COR-L47 (cell line): Measurements from ENCODE around the gene LTB4R2.
A peak's percentile ranks its signal among the peaks of the same experiment; 100 is the strongest.

Experiments used
- DNase-seq: peaks from one replicate; lab custom pipeline; 2025; lab: John Stamatoyannopoulos, UW

The LTB4R2 gene

DNA sequence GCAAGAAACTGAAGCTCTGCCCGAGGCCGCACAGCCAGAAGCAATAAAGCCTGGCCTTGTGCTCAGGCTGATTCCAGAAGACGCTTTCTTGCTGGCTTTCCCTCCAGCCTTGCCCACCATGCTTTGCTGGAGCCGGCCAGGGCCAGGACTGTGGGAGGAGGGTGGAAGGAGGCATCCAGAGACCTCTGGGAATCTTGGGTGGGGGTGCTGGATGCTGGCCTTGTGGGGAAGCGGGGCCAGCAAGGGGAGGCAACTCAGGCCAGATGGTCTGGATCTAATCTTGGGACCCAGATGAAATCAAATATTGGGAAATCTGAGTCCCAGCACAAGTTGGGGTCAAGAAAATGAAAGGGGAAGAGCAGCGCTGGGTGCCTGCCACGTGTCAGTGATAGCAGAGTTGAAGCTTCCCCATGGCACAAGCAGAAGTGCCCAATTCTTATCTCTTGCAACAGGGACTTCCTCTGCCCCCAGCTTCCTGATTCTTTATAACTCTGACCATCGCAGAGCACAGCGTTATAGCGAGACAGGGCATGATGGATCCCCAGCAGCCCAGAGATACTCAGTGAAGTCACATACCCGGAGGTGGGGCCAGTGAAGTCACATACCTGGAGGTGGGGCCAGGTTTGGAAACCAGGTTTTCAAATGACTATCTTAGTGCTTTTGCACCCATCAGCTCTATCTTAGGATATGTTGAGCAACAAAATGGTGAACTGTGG is 32.2 kb upstream of the LTB4R2 start:
- no peak for DNase-seq

- DNase-seq: no peak
Observed at GRCh38 chr14:24278424-24278823, 31.5 kb upstream of the LTB4R2 start.

- DNase-seq: peak; percentile 59
Observed at GRCh38 chr14:24279301-24280186, 30.4 kb upstream of the LTB4R2 start.

DNA sequence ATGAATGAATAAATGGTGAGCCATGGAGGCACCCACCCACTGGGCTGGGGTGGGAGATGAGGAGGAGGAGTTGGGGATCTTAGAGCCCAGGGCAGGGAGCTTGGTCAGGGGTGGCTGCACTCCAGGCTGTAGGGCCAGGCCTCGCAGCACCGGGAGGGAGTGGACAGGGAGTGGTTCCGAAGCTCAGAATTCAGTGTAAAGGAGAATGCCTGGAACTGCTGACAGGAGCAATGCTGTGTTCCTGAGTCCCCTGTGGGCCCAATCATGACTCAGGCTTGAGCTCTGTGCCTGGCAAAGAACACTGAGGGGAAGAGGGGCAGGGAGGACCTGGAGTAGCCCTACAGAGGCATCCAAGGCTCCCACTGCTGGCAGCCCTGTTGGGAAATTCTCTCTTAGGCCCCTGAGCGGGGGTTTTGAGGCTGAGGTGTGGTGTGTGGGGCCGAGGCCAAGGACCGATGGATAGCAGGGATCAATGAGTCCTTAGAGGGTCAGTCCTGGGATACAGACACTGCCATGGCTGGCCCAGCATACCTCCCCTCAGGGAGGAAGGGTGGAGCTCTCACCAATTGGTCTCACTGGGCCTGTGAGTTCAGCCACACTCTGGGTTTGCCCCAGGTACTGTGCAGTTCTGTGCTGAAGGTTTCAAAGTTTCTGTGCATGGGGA is 29.0 kb upstream of the LTB4R2 start:
- DNase-seq: no peak

DNA sequence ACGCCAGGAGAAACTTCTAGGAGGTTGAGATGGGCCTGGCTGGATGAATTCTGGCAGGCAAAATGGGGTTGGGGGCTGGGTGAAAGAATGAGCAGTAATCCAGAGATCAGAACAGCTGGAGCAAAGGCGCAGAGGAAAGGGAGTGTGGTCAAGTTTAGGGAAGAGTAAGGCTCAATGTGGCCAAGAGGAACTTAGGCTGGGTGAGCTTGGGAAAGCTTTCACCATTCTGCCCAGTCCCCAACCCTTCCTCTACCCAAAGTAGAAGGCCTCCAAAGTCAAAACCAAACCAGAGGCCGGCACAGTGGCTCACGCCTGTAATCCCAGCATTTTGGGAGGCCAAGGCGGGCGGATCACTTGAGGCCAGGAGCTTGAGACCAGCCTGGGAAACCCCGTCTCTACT is 28.3 kb upstream of the LTB4R2 start:
- DNase-seq: no peak

GRCh38 chr14:24282736-24283135 is 27.2 kb upstream of the LTB4R2 start:
- no peak for DNase-seq

DNA sequence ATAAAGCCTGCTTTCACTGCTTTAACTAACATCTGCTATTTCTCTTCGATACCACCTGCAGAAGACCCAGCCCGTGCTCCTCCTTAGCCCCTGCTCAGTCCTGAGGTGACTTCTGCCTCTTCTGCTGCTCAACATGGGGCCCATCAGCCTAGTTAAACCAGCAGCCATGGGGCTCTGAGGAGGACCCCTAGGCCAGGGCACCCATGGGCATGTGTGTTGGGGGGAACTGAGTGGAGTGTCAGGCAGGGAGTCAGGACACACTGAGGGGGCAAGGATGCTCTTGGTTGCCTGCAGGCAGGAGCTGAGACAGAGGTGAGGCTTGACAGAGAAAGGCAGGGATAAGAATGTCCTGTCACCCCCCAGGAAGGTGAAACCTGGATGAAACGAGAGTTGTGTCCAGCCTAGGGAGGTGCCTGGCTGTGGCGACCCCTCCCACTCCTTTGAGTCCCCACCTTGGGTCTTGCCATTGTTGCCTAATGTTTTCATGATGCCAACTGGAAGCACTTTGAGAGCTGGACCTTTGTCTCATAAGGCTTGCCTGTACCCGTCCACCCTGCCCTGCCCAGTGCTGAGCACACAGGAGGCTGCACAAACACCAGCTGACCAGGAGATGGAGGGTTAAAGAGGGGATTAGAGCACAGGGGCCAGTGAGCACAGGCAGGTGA is 26.0 kb upstream of the LTB4R2 start:
- no peak for DNase-seq

GRCh38 chr14:24284501-24285035 is 25.4 kb upstream of the LTB4R2 start:
- no peak for DNase-seq

DNA sequence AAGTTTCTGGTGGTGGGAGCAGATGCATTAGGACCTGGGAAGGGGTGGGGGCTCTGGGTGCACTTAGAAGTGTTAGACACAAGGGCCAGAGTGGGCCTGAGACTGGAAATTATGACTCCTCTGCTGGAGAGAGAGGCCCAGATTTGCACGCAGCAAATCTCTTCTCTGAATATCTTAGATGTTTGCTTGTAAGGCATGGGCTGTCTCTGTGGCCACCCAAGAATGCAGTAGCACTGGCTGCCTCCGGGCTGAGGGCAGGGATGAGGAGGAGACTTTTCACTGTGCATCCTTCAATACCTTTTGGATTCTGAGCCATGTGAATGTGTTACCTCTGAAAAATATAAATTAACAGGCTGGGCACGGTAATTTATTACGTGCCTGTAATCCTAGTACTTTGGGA is 24.6 kb upstream of the LTB4R2 start:
- no peak for DNase-seq

- no peak for DNase-seq
Observed at GRCh38 chr14:24286996-24287395, 22.9 kb upstream of the LTB4R2 start.

DNA sequence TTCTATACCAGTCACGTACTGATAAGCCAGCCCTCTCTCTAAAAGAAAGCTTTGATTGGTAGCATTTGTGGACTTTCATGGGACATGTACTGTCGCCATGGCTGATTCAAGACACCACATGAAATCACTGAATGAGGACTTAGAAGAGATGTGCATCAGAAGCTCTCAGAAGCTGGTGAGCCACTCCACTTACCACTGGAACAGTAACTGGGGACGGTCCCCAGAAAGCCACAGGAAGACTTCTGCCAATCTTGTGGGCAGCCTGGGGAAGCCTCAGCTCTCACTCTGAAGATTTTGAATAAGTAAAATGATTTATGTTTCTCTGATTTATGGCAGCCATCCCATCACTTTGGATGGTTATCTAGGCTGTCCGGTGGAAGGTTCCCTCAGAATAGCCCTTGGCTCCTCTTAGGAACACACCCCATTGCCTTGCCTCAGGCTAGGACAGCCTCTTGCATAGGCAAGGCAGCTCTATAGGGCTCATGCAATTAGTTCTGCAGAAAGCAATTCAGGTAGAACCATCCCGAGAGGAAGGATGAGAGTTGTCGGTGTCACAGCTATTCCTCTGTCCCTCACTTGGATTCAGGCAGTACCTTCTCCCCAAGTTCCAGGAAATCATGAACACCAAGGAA is 20.2 kb upstream of the LTB4R2 start:
- DNase-seq: no peak

- no peak for DNase-seq
Observed at GRCh38 chr14:24290746-24291145, 19.2 kb upstream of the LTB4R2 start.

GRCh38 chr14:24291446-24292117 is 18.4 kb upstream of the LTB4R2 start:
- DNase-seq: no peak

- no peak for DNase-seq
Observed at GRCh38 chr14:24292118-24292807, 17.7 kb upstream of the LTB4R2 start.

GRCh38 chr14:24293525-24293924 is 16.4 kb upstream of the LTB4R2 start:
- DNase-seq: no peak

GRCh38 chr14:24296341-24297157 is 13.4 kb upstream of the LTB4R2 start:
- peak; percentile 51 for DNase-seq

- DNase-seq: peak; percentile 23
Observed at GRCh38 chr14:24297190-24297964, 12.6 kb upstream of the LTB4R2 start.

GRCh38 chr14:24298892-24299254 is 11.1 kb upstream of the LTB4R2 start:
- no peak for DNase-seq
